Measurements from ENCODE around the gene XCR1.

Gene XCR1

GRCh38 chr3:45995236-45996192 lies 31.8 kb downstream of the XCR1 start, which contains the start of gene FYCO1 (continued):
- TF ChIP-seq PRDM4 (tag by site-specific recombination; IDR thresholded peaks at IDR 0.05) (0 out of 2 replicates have a peak, but pooled peaks have one; percentile 43), ZNF707 (tag by site-specific recombination; IDR thresholded peaks at IDR 0.05) (no peak), ZNF830 (tag by site-specific recombination; IDR thresholded peaks at IDR 0.05; ENCODE audit: low read depth) (no peak), ZNF670 (tag by site-specific recombination; IDR thresholded peaks at IDR 0.05; ENCODE audit: low read depth) (no peak), ZNF362 (tag by site-specific recombination; IDR thresholded peaks at IDR 0.05) (no peak), KLF17 (tag by site-specific recombination; IDR thresholded peaks at IDR 0.05) (no peak), ZNF169 (tag by site-specific recombination; IDR thresholded peaks at IDR 0.05) (no peak), GLIS2 (tag by site-specific recombination; IDR thresholded peaks at IDR 0.05) (peak; percentile 64; the same call in 1 of the 2 replicates), ZNF610 (tag by site-specific recombination; IDR thresholded peaks at IDR 0.05; ENCODE audit: borderline replicate concordance) (no peak), ZNF624 (tag by site-specific recombination; IDR thresholded peaks at IDR 0.05) (no peak), ZNF747 (tag by site-specific recombination; IDR thresholded peaks at IDR 0.05) (no peak), OVOL3 (tag by site-specific recombination; IDR thresholded peaks at IDR 0.05) (no peak), ZNF239 (tag by site-specific recombination; IDR thresholded peaks at IDR 0.05) (no peak), HIC1 (tag by site-specific recombination; IDR thresholded peaks at IDR 0.05) (no peak), ZSCAN18 (tag by site-specific recombination; IDR thresholded peaks at IDR 0.05) (no peak), ZNF600 (tag by site-specific recombination; IDR thresholded peaks at IDR 0.05) (no peak), ZBTB48 (tag by site-specific recombination; IDR thresholded peaks at IDR 0.05) (no peak; the same call in 1 of the 2 replicates), MEIS1 (CRISPR knock-in tag; IDR thresholded peaks at IDR 0.05; ENCODE audit: borderline replicate concordance) (no peak), PRDM10 (tag by site-specific recombination; IDR thresholded peaks at IDR 0.05) (peak; percentile 60; the same call in 1 of the 2 replicates), ZFP69B (tag by site-specific recombination; IDR thresholded peaks at IDR 0.05) (no peak), ZIC2 (tag by site-specific recombination; IDR thresholded peaks at IDR 0.05) (0 out of 2 replicates have a peak, but pooled peaks have one; percentile 38)

Measured in HEK293 (cell line).